ENCODE results near the gene LMO1.

GRCh38 chr11:8186429-8186828, 77.2 kb downstream of the LMO1 start:
- TF ChIP-seq CTCF (IDR thresholded peaks at IDR 0.05) (no peak), POLR2A (IDR thresholded peaks at IDR 0.05) (no peak)

Data from right lobe of liver (tissue), 4 donors.